Epithelial cell of esophagus (primary cell): ENCODE data around the gene LUZP1.

ENCODE experiments used
- DNase-seq: peaks from one replicate; pipeline ENCODE4 v3.0.0; 2010; ENCODE audit warnings: low read depth
- H3K4me3 ChIP-seq: 2 replicates; pipeline ENCODE4 v1.5.1; 2011; ENCODE audit warnings: mild to moderate bottlenecking, low read length, control low read depth
- TF ChIP-seq, protein P1 (sequence below): IDR thresholded peaks from 2 replicates; pipeline ENCODE4 v1.5.1; 2011; ENCODE audit warnings: low read depth, mild to moderate bottlenecking, low read length, control low read depth, inconsistent platforms; ENCODE audit not compliant: insufficient read depth; ENCODE audit errors: missing control alignments

Gene LUZP1

DNA sequence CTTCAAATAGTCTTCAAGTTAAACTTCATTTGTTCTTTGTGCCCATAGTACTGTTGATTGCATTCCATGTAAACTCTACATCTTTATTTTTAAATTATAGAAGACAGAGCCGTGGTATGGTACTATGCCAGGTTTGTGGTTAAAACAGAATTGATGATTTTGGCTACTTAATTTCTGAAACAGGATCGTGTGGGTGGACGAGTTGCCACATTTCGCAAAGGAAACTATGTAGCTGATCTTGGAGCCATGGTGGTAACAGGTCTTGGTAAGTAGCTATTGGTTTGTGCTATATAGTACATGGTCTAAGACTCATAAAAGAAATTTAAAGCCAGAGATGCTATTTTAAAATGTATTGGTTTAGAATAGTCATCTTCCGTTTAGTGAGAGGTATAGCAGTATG lies 111.4 kb downstream of the LUZP1 start:
- TF ChIP-seq, protein P1, sequence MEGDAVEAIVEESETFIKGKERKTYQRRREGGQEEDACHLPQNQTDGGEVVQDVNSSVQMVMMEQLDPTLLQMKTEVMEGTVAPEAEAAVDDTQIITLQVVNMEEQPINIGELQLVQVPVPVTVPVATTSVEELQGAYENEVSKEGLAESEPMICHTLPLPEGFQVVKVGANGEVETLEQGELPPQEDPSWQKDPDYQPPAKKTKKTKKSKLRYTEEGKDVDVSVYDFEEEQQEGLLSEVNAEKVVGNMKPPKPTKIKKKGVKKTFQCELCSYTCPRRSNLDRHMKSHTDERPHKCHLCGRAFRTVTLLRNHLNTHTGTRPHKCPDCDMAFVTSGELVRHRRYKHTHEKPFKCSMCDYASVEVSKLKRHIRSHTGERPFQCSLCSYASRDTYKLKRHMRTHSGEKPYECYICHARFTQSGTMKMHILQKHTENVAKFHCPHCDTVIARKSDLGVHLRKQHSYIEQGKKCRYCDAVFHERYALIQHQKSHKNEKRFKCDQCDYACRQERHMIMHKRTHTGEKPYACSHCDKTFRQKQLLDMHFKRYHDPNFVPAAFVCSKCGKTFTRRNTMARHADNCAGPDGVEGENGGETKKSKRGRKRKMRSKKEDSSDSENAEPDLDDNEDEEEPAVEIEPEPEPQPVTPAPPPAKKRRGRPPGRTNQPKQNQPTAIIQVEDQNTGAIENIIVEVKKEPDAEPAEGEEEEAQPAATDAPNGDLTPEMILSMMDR: no peak
- H3K4me3 ChIP-seq: no peak overlapping the region
- no peak for DNase-seq

DNA sequence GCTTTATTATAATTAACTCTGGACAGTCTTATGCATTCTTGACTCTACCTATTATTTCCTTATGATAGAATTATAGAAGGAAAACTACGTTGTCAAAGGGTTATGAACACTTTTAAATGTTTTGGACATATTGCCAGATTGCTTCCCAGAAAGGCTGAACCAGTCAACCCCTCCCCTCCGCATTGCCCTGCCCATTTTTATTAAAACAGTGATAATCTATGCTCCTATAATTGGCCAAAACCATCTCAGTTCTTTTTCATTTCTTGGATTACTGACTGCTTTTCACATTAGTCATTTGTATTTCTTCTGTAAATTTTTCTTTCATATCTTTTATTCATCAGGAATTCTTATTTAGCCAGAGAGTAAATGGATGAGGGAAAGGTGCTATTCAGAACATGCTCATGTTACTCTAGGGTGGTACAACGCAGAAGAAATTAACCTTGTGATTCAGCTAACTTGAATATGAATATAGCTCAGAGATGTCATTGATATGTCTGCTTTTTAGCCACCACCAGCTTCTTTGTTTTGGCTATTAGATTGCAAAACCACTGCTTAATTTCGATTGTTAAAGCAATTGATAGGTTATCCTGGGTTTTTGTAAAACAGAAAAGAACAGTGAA lies 117.3 kb downstream of the LUZP1 start:
- TF ChIP-seq, protein P1: no peak
- DNase-seq: no peak
- no peak overlapping the region for H3K4me3 ChIP-seq

DNA sequence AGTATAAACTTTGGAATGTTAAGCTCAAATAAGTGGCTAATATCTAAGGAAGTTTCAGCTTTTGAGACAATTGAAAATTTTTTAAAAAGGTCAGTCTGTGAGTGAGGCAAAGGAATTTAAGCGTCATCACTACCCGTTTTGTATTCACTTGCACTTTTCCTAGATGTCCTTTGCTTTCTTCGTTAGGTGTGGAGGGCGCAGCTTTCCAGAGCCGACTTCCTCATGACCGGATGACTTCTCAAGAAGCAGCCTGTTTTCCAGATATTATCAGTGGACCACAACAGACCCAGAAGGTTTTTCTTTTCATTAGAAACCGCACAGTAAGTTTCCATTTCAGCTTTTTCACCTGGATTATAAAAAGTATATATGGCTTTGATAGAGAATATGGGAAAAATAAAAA lies 118.5 kb downstream of the LUZP1 start:
- TF ChIP-seq, protein P1: no peak
- DNase-seq: no peak
- no peak overlapping the region for H3K4me3 ChIP-seq

DNA sequence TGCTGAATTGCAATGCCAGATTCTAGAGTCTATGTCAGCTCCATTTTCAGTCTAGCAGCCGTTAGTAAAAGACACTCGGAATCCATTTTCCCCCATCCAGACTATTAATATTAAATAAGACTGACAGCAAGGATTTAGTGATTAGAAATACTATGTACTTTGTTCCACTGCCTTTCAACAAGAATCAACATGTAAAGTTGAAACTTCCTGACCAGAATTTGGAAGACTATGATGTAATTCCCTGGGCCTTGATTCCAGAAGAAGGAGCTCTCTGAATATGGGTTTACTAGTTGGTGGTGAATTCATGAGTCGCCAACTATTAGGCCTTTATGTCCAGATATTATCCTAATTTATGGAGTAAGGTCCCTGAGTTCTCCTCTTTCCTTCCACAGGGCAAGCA lies 124.6 kb downstream of the LUZP1 start:
- peak; percentile 75 for DNase-seq
- TF ChIP-seq, protein P1: no peak
- no peak overlapping the region for H3K4me3 ChIP-seq

DNA sequence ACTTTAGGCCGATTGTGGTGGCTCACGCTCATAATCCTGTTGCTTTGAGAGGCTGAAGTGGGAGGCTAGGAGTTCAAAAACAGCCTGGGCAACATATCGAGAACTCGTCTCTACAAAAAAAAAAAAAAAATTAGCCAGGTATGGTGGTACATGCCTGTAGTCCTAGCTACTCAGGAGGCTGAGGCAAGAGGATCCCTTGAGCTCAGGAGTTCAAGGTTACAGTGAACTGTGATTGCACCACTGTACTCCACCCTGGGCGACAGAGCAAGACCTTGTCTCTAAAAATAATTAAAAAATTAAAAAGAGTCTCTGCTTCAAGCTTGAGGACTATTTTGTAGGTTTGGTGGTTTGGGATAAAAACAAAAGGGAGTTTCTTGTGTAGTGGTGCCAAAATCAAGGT lies 128.1 kb downstream of the LUZP1 start:
- no peak for DNase-seq
- TF ChIP-seq, protein P1: no peak

DNA sequence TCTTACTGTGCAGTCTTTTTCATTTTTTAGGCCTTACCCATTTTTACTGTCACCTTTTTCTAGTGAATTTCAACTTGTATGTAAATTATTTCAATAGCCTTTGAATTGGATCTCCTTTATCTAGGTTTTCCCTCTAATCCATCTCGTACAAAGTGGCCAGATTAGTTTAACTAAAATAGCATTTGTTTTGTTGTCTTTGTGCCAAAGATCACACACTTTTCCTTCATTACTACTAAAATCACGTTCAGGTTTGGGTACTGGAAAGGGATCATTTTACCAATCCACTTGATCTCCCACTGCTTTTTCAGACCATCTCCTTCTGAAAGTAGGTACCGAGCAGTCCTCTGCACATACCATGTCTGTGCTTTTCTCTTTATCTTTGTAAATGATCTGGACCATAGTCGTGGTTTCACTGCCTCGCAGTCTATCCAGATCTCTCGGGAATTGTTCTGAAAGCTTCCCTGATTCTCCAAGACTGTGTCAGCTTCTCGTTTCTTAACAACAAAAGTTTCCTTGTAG lies 129.3 kb downstream of the LUZP1 start:
- no peak for DNase-seq
- TF ChIP-seq, protein P1: no peak
- no peak overlapping the region for H3K4me3 ChIP-seq

More for the DNA sequence above, 128.1 kb downstream of the LUZP1 start:
- H3K4me3 ChIP-seq: no peak overlapping the region

DNA sequence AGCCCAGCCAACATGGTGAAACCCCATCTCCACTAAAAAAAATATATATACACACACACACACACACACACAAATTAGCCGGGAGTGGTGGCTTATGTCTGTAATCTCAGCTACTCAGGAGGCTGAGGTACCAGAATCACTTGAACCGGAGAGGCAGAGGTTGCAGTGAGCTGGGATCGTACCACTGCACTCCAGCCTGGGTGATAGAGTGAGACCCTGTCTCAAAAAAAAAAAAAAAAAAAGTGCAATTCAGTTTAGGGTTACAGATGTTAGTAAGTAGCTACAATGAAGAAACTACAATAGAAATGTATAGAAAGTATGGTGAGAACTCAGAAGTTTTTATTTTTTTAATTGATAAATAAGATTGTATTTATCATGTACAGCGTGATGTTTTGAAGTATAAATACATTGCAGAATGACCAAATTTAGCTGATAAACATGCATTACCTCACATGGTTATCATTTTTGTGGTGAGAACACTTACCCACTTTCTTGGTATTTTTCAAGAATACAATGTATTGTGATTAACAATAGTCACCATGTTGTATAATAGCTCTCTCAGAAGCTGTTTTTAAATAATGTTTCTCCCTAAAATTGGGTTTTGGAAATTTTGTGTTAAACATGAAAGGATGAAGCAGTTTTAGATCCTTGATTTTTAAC lies 131.4 kb downstream of the LUZP1 start:
- TF ChIP-seq, protein P1: no peak
- no peak overlapping the region for H3K4me3 ChIP-seq
- DNase-seq: no peak
